GM21723 (cell line): Measurements from ENCODE around the gene MED12.
A peak's percentile ranks its signal among the peaks of the same experiment; 100 is the strongest.
"Not testable (repeated sequence)": the region's sequence is repeated elsewhere in the genome, so short reads cannot be mapped to it uniquely, and the experiment has no call there.

Experiments
- ATAC-seq: cut with Tn5 transposase; IDR thresholded peaks from one replicate; pipeline ENCODE4 v1.9.1; 2021; ENCODE audit warnings: mild to moderate bottlenecking, moderate library complexity; ENCODE audit not compliant: unreplicated experiment

The MED12 gene

GRCh38 chrX:71160475-71160874 is 42.1 kb downstream of the MED12 start:
- no peak for ATAC-seq

- no peak for ATAC-seq
These were observed 44.6 kb downstream of the MED12 start for GRCh38 chrX:71162981-71163380.

GRCh38 chrX:71164071-71164470 is 45.7 kb downstream of the MED12 start:
- no peak for ATAC-seq

GRCh38 chrX:71166461-71166860 is 48.1 kb downstream of the MED12 start:
- ATAC-seq = no peak

- no peak for ATAC-seq
These were observed 48.8 kb downstream of the MED12 start for GRCh38 chrX:71167031-71167781.

- no peak for ATAC-seq
These were observed 49.7 kb downstream of the MED12 start for GRCh38 chrX:71168134-71168533.

GRCh38 chrX:71169586-71169985 is 51.2 kb downstream of the MED12 start:
- no peak for ATAC-seq

GRCh38 chrX:71170660-71171059 is 52.3 kb downstream of the MED12 start:
- ATAC-seq = no peak

- no peak for ATAC-seq
These were observed 52.9 kb downstream of the MED12 start for GRCh38 chrX:71171110-71171801.

GRCh38 chrX:71173440-71173839 is 55.0 kb downstream of the MED12 start:
- no peak for ATAC-seq

GRCh38 chrX:71174795-71175194 is 56.4 kb downstream of the MED12 start:
- ATAC-seq = no peak

- ATAC-seq = no peak
These were observed 57.1 kb downstream of the MED12 start for GRCh38 chrX:71175531-71175930.

- no peak for ATAC-seq
These were observed 58.9 kb downstream of the MED12 start for GRCh38 chrX:71177327-71177726.

GRCh38 chrX:71178908-71179307 is 60.5 kb downstream of the MED12 start:
- peak; percentile 34 for ATAC-seq

- not testable (repeated sequence) for ATAC-seq
These were observed 62.3 kb downstream of the MED12 start for GRCh38 chrX:71180579-71181265.

- peak; percentile 47 for ATAC-seq
These were observed 63.1 kb downstream of the MED12 start for GRCh38 chrX:71181558-71181909.

- ATAC-seq = peak; percentile 89
These were observed 63.8 kb downstream of the MED12 start for GRCh38 chrX:71181910-71182799.

GRCh38 chrX:71182871-71183270 is 64.5 kb downstream of the MED12 start:
- no peak for ATAC-seq

GRCh38 chrX:71183341-71183740 is 64.9 kb downstream of the MED12 start:
- no peak for ATAC-seq

GRCh38 chrX:71184092-71184491 is 65.7 kb downstream of the MED12 start:
- ATAC-seq = no peak
